RWPE2 (cell line): ENCODE measurements around the gene PRODH.
"Not testable (repeated sequence)": the region's sequence is repeated elsewhere in the genome, so short reads cannot be mapped to it uniquely, and the experiment has no call there.

Source experiments
- ATAC-seq: fragments of 200-7000 bp; cut with Tn5 transposase; 3 replicates; pipeline ENCODE4 v1.9.1; 2021; ENCODE audit warnings: low read depth
- DNase-seq: peaks from one replicate; pipeline ENCODE4 v3.0.0-alpha.2; 2020; ENCODE audit warnings: low spot score
- H3K27ac ChIP-seq: fragments of 450-650 bp; 2 replicates; pipeline ENCODE4 v1.5.1; 2017; ENCODE audit warnings: mild to moderate bottlenecking; ENCODE audit not compliant: poor library complexity, severe bottlenecking
- H3K27me3 ChIP-seq: fragments of 250-450 bp; sonication (Bioruptor Pico); 2 replicates; pipeline ENCODE4 v1.5.1; 2021; ENCODE audit warnings: mild to moderate bottlenecking, moderate library complexity; ENCODE audit not compliant: insufficient read depth, poor library complexity, severe bottlenecking
- H3K36me3 ChIP-seq: fragments of 250-450 bp; sonication (Bioruptor Pico); 2 replicates; pipeline ENCODE4 v1.5.1; 2020; ENCODE audit warnings: low read depth, mild to moderate bottlenecking, moderate library complexity
- H3K4me1 ChIP-seq: fragments of 250-450 bp; sonication (Bioruptor Pico); 2 replicates; pipeline ENCODE4 v1.5.1; 2021; ENCODE audit warnings: mild to moderate bottlenecking, moderate library complexity; ENCODE audit not compliant: insufficient read depth, poor library complexity, severe bottlenecking
- H3K4me3 ChIP-seq: fragments of 250-450 bp; sonication (Bioruptor Pico); 2 replicates; pipeline ENCODE4 v1.5.1; 2021; ENCODE audit warnings: mild to moderate bottlenecking, moderate library complexity; ENCODE audit not compliant: severe bottlenecking
- H3K9me3 ChIP-seq: fragments of 250-450 bp; sonication (Bioruptor Pico); 2 replicates; pipeline ENCODE4 v1.5.1; 2021; ENCODE audit warnings: mild to moderate bottlenecking, moderate library complexity; ENCODE audit not compliant: severe bottlenecking
- CTCF ChIP-seq: fragments of 450-650 bp; IDR thresholded peaks from one replicate; pipeline ENCODE4 v1.5.1; 2017; ENCODE audit warnings: mild to moderate bottlenecking, moderate library complexity; ENCODE audit not compliant: poor library complexity, severe bottlenecking

Gene PRODH

GRCh38 chr22:18966748-18967147, 30.7 kb upstream of the PRODH start:
- Histone ChIP-seq H3K9me3 (no peaks in the 10 kb centered on the region), H3K27ac (no peak overlapping the region), H3K27me3 (no peaks in the 10 kb centered on the region), H3K4me1 (no peaks in the 10 kb centered on the region), H3K4me3 (no peak overlapping the region), H3K36me3 (no peaks in the 10 kb centered on the region)
- DNase-seq (no peak), ATAC-seq (no peak)
- no peak for TF ChIP-seq CTCF

GRCh38 chr22:18965526-18966421, 29.7 kb upstream of the PRODH start:
- H3K36me3 ChIP-seq = no peaks in the 10 kb centered on the region
- no peak overlapping the region for H3K4me3 ChIP-seq
- no peak for TF ChIP-seq CTCF
- H3K27ac ChIP-seq = no peak overlapping the region
- H3K27me3 ChIP-seq = no peaks in the 10 kb centered on the region
- no peak for ATAC-seq
- DNase-seq = no peak
- no peaks in the 10 kb centered on the region for H3K4me1 ChIP-seq
- H3K9me3 ChIP-seq = no peaks in the 10 kb centered on the region

DNA sequence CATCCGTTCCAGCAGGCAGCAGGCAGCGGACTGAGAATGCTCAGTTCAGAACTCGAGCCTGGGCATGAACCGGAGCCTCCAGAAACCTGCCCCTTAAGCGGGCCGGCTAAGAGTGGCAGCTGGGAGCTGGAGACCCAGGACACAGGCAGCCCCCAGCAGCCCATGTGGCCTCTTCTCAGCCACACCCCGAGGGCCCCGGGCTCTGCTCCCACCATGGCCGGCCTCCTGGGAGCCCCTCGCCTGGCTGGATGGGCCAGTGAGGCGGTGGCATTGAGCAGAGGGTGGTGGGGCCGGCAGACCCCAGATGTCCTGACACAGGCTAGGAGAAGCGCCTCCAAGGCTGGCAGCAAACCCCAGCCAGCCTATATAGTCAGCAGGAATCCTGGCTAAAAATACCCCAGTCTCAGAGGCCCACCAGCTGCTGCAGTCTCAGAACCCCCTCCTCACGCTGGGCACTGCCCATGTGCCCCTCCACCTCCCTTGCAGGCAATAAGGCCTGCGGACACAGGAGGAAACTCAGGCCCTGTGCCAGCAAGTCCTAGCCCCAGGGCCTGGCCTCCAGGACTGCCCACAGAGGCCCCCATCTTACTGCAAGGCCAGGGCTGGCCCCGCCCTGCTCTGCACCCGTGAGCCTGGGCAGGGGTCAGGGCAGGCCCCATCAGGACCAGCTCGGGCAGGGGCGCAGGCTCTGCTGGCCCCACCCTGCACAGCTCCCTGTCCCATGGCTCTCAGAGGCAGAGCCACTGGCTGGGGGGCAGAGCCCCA, 28.6 kb upstream of the PRODH start:
- not testable (repeated sequence) for H3K9me3 ChIP-seq, H3K27me3 ChIP-seq, H3K4me3 ChIP-seq, DNase-seq, ATAC-seq, H3K4me1 ChIP-seq, H3K36me3 ChIP-seq, H3K27ac ChIP-seq

DNA sequence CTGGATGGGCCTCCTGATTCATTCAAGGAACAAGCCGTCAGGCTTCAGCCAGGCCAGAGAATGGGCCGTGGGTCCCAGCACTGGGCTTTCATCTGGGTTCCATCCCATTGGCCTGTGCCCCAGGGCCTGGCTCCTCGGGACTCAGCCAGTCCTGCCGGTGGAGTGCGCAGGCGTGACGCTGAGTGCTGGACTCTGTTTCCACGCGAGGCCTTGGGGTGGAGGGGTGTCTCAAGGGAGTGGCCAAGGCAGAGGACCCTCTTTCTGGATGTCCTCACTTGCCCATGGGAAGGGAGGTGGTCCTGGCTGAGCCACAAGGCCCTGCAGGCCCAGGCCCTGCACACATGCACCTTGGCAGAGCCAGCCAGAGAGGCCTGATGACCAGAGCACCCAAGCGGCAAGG, 28.0 kb upstream of the PRODH start:
- not testable (repeated sequence) for H3K4me3 ChIP-seq, H3K4me1 ChIP-seq, H3K9me3 ChIP-seq, ATAC-seq, H3K27me3 ChIP-seq, H3K27ac ChIP-seq, DNase-seq, H3K36me3 ChIP-seq

GRCh38 chr22:18962308-18962635, 26.2 kb upstream of the PRODH start:
- Histone ChIP-seq H3K27me3 (peaks cover 3% of the 10 kb centered on the region), H3K27ac (no peak overlapping the region), H3K36me3 (no peaks in the 10 kb centered on the region), H3K4me1 (no peaks in the 10 kb centered on the region), H3K9me3 (no peaks in the 10 kb centered on the region), H3K4me3 (no peak overlapping the region)
- ATAC-seq = no peak
- TF ChIP-seq CTCF = no peak
- peak; percentile 15 for DNase-seq

DNA sequence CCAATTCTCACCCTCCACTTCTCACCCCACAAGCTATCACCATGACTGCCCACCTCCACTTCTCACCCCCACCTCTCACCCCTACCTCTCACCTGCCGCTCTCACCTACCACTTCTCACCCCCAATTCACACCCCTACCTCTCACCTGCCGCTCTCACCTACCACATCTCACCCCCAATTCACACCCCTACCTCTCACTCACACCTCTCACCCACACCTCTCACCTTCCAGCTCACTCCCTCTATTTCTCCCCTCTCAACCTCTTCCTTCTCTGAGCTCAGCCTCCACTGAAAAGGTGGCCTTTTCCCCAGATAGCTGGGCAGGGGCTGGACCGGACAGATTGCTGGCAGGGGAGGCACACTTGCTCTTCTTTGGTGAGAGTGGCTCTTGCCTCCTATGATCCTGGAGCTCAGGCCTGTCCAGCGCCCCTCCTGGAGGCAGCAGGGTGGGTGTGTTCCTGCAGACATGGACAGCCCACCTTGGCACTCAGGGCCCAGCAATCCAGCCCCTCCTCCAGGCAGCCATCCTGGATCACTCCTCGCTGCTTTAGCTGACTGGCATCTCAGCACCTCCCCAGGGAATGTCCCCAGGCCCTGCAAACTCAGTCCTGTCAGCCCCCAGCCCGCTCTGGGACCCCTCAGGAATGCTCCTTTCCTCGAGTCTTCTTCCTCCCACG, 25.7 kb upstream of the PRODH start:
- peak; percentile 38 for DNase-seq
- H3K27ac ChIP-seq, H3K36me3 ChIP-seq, ATAC-seq, H3K27me3 ChIP-seq, H3K4me1 ChIP-seq, H3K4me3 ChIP-seq, H3K9me3 ChIP-seq: not testable (repeated sequence)

DNA sequence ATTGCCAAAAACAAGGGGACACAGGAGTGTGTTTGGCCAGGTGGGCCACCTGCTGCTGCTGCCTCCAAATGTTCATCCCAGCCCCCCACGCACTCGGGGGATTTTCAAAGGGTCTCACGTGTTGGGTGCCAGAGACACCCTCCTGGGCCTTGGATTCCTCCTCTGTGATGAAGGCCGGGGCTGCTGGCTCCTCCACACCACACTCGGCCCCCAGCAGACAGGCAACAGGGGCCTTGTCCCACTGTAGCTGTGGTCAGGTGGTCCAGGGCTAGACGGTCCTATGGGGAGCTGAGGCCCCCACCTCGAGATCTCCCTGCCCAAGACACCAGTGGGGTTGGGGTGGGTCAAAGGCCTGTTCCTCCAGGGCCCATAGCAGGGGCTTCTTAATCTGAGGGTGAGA, 25.1 kb upstream of the PRODH start:
- not testable (repeated sequence) for H3K9me3 ChIP-seq, ATAC-seq, H3K4me1 ChIP-seq

GRCh38 chr22:18960166-18960820, 24.2 kb upstream of the PRODH start:
- not testable (repeated sequence) for H3K4me3 ChIP-seq, H3K9me3 ChIP-seq, ATAC-seq, H3K36me3 ChIP-seq, H3K4me1 ChIP-seq, H3K27ac ChIP-seq, H3K27me3 ChIP-seq, DNase-seq

More for the DNA sequence above, 25.1 kb upstream of the PRODH start:
- not testable (repeated sequence) for H3K36me3 ChIP-seq, H3K4me3 ChIP-seq, H3K27me3 ChIP-seq, H3K27ac ChIP-seq
- DNase-seq = peak; percentile 23
